Vagina (tissue), 2 donors: Measurements from ENCODE around the gene TUNAR.

Experiments
- CTCF ChIP-seq, 3 experiments: fragments of 450-650 bp in 2 of 3; fragments of 200-600 bp in 1 of 3; sonication (generic) in 1 of 3; IDR thresholded peaks; one replicate each; pipeline ENCODE4 v1.5.1; 2017 to 2019; ENCODE audit warnings: antibody characterized with exemption in 3 of 3, mild to moderate bottlenecking in 2 of 3, moderate library complexity in 2 of 3
- POLR2A ChIP-seq, 2 donors: fragments of 450-650 bp; IDR thresholded peaks; one replicate each; pipeline ENCODE4 v1.6.1; 2017; ENCODE audit warnings: antibody characterized with exemption in 2 of 2, mild to moderate bottlenecking in 2 of 2, moderate library complexity in 2 of 2

- TF ChIP-seq POLR2A (IDR thresholded peaks at IDR 0.05) (no peak), CTCF (IDR thresholded peaks at IDR 0.05) (no peak)
Observed at GRCh38 chr14:95831041-95831440, 45.6 kb upstream of the TUNAR start.
